ENCODE data around the gene CNOT6.

The CNOT6 gene

GRCh38 chr5:180533845-180534244 is 39.7 kb downstream of the CNOT6 start:
- POLR2A ChIA-PET, result no interaction called here

GRCh38 chr5:180535573-180535972 is 41.4 kb downstream of the CNOT6 start:
- ChIA-PET POLR2A (no interaction called here), CTCF (no interaction called here)
- TF ChIP-seq SALL2 (tag by site-specific recombination; IDR thresholded peaks at IDR 0.05; ENCODE audit: borderline replicate concordance) (no peak), YY1 (tag by site-specific recombination; IDR thresholded peaks at IDR 0.05) (no peak), OSR2 (tag by site-specific recombination; IDR thresholded peaks at IDR 0.05) (no peak), ZNF404 (tag by site-specific recombination; IDR thresholded peaks at IDR 0.05) (no peak), ZNF239 (tag by site-specific recombination; IDR thresholded peaks at IDR 0.05) (no peak), HOXD13 (CRISPR knock-in tag; IDR thresholded peaks at IDR 0.05; ENCODE audit: borderline replicate concordance) (no peak), ZSCAN5A (tag by site-specific recombination; IDR thresholded peaks at IDR 0.05) (no peak), OVOL3 (tag by site-specific recombination; IDR thresholded peaks at IDR 0.05) (no peak), BCL11A (tag by site-specific recombination; IDR thresholded peaks at IDR 0.05; ENCODE audit: low read depth) (no peak), ZNF18 (tag by site-specific recombination; IDR thresholded peaks at IDR 0.05) (no peak), ZNF48 (tag by site-specific recombination; IDR thresholded peaks at IDR 0.05) (no peak), IKZF3 (tag by site-specific recombination; IDR thresholded peaks at IDR 0.05) (no peak), ZNF530 (tag by site-specific recombination; IDR thresholded peaks at IDR 0.05; ENCODE audit: low read depth) (no peak), ZNF518A (tag by site-specific recombination; conservative IDR thresholded peaks at IDR 0.05; ENCODE audit: low read depth) (no peak), ZNF274 (IDR thresholded peaks at IDR 0.05; ENCODE audit: low read length) (no peak), ZNF274 (tag by site-specific recombination; IDR thresholded peaks at IDR 0.05; ENCODE audit: borderline replicate concordance) (no peak)
- H3K36me3 ChIP-seq (ENCODE audit: control insufficient read depth in 2 of 2, insufficient read depth in 1 of 2, low read length in 2 of 2), result peaks cover 18 to 51% of the 10 kb centered on the region in 2 experiments; a peak in 2 of 3 replicates
- H3K9me3 ChIP-seq (ENCODE audit: control insufficient read depth, insufficient read depth, low read depth, low read length), result no peaks in the 10 kb centered on the region
- H3K27ac ChIP-seq (ENCODE audit: extremely low read depth, low read depth, low read length), result no peak overlapping the region
- H3K4me3 ChIP-seq (ENCODE audit: low read depth, low read length), result no peak overlapping the region
- H3K4me1 ChIP-seq (ENCODE audit: control insufficient read depth, insufficient read depth, low read length), result no peaks in the 10 kb centered on the region

More at GRCh38 chr5:180533845-180534244, 39.7 kb downstream of the CNOT6 start:
- peaks cover 18 to 54% of the 10 kb centered on the region in 2 experiments for H3K36me3 ChIP-seq (ENCODE audit: control insufficient read depth in 2 of 2, insufficient read depth in 1 of 2, low read length in 2 of 2)
- TF ChIP-seq ZNF10 (tag by site-specific recombination; IDR thresholded peaks at IDR 0.05) (no peak), ZNF202 (tag by site-specific recombination; IDR thresholded peaks at IDR 0.05; ENCODE audit: borderline replicate concordance) (0 out of 2 replicates have a peak, but pooled peaks have one; percentile 24)
- H3K27ac ChIP-seq (ENCODE audit: extremely low read depth, low read depth, low read length), result no peak overlapping the region
- H3K9me3 ChIP-seq (ENCODE audit: control insufficient read depth, insufficient read depth, low read depth, low read length), result no peaks in the 10 kb centered on the region
- no peaks in the 10 kb centered on the region for H3K4me1 ChIP-seq (ENCODE audit: control insufficient read depth, insufficient read depth, low read length)
- CTCF ChIA-PET, result interaction anchor here (0.7 kb wide), 1 partner anchor 74 kb away, joined by 4 read pairs; no protein-coding TSS in a partner anchor
- H3K4me3 ChIP-seq (ENCODE audit: low read depth, low read length), result no peak overlapping the region
